WERI-Rb-1 (cell line): Measurements from ENCODE around the gene RPL4.

Source experiments
- DNase-seq: peaks from one replicate; pipeline ENCODE4 v3.0.0-alpha.2; 2020
- H3K27ac ChIP-seq: fragments of 250-450 bp; sonication (Bioruptor Pico); 2 replicates; pipeline ENCODE4 v1.5.1; 2020; ENCODE audit warnings: mild to moderate bottlenecking, moderate library complexity
- H3K27me3 ChIP-seq: fragments of 250-450 bp; sonication (Bioruptor Pico); 2 replicates; pipeline ENCODE4 v1.5.1; 2021; ENCODE audit warnings: mild to moderate bottlenecking, low read depth, moderate library complexity; ENCODE audit not compliant: insufficient read depth, severe bottlenecking
- H3K36me3 ChIP-seq: fragments of 250-450 bp; sonication (Bioruptor Pico); 2 replicates; pipeline ENCODE4 v1.5.1; 2020; ENCODE audit warnings: mild to moderate bottlenecking, moderate library complexity
- H3K4me3 ChIP-seq: 2 replicates; pipeline ENCODE4 v1.5.1; 2011; ENCODE audit warnings: low read depth, mild to moderate bottlenecking, control low read depth, low read length
- H3K9me3 ChIP-seq: fragments of 250-450 bp; sonication (Bioruptor Pico); 2 replicates; pipeline ENCODE4 v1.5.1; 2021; ENCODE audit warnings: mild to moderate bottlenecking, moderate library complexity; ENCODE audit not compliant: severe bottlenecking
- TF ChIP-seq, protein P1 (sequence below): IDR thresholded peaks from 2 replicates; pipeline ENCODE4 v1.5.1; 2011; ENCODE audit warnings: low read depth, mild to moderate bottlenecking, control low read depth, inconsistent platforms, low read length

The RPL4 gene

GRCh38 chr15:66504563-66505429 is at the start of gene RPL4, which contains the start of gene ZWILCH:
Gene RPL4, minus strand, starts transcription at chr15:66504855. Its CDS starts 65 bp downstream, at chr15:66504790.
Gene ZWILCH, plus strand, starts transcription at chr15:66505326. Its CDS starts 13 bp downstream, at chr15:66505339.
- H3K9me3 ChIP-seq = no peaks in the 10 kb centered on the region
- peak; percentile 63 for DNase-seq
- TF ChIP-seq, protein P1, sequence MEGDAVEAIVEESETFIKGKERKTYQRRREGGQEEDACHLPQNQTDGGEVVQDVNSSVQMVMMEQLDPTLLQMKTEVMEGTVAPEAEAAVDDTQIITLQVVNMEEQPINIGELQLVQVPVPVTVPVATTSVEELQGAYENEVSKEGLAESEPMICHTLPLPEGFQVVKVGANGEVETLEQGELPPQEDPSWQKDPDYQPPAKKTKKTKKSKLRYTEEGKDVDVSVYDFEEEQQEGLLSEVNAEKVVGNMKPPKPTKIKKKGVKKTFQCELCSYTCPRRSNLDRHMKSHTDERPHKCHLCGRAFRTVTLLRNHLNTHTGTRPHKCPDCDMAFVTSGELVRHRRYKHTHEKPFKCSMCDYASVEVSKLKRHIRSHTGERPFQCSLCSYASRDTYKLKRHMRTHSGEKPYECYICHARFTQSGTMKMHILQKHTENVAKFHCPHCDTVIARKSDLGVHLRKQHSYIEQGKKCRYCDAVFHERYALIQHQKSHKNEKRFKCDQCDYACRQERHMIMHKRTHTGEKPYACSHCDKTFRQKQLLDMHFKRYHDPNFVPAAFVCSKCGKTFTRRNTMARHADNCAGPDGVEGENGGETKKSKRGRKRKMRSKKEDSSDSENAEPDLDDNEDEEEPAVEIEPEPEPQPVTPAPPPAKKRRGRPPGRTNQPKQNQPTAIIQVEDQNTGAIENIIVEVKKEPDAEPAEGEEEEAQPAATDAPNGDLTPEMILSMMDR = no peak
- H3K27ac ChIP-seq = peak within 1 kb of the TSS; percentile 99
- peaks cover 55% of the 10 kb centered on the region for H3K36me3 ChIP-seq
- no peaks in the 10 kb centered on the region for H3K27me3 ChIP-seq
- H3K4me3 ChIP-seq = peak within 1 kb of the TSS; percentile 97

- Histone ChIP-seq H3K4me3 (no peak overlapping the region), H3K36me3 (peaks cover 14% of the 10 kb centered on the region; the same call in 1 of the 2 replicates), H3K9me3 (no peaks in the 10 kb centered on the region), H3K27me3 (no peaks in the 10 kb centered on the region), H3K27ac (no peak overlapping the region)
- TF ChIP-seq, protein P1 = no peak
- DNase-seq = no peak
Observed at GRCh38 chr15:66545255-66545654, 40.6 kb upstream of the RPL4 start.

GRCh38 chr15:66542896-66543295 is 38.2 kb upstream of the RPL4 start:
- Histone ChIP-seq H3K27ac (no peak overlapping the region), H3K4me3 (no peak overlapping the region), H3K27me3 (no peaks in the 10 kb centered on the region), H3K9me3 (no peaks in the 10 kb centered on the region), H3K36me3 (peaks cover 19% of the 10 kb centered on the region)
- TF ChIP-seq, protein P1 = no peak
- no peak for DNase-seq

DNA sequence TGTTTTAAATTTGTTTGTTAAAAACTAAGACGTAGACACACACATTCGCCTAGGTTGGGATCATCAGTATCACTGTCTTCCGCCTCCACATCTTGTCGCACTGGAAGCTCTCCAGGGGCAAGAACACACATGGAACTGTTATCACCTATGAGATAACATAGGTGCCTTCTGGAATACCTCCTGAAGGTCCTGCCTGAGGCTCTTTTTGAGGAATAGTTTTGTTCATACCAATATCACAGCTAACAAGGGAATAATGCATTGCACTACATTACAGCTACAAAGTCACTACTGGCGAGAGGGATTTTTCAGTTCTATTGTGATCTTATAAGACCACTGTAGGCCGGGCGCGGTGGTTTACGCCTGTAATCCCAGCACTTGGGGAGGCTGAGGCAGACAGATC is 30.4 kb upstream of the RPL4 start:
- TF ChIP-seq, protein P1 = no peak
- H3K36me3 ChIP-seq = peaks cover 19% of the 10 kb centered on the region
- no peaks in the 10 kb centered on the region for H3K9me3 ChIP-seq
- no peak for DNase-seq
- H3K27ac ChIP-seq = no peak overlapping the region
- no peaks in the 10 kb centered on the region for H3K27me3 ChIP-seq
- H3K4me3 ChIP-seq = no peak overlapping the region

GRCh38 chr15:66524838-66525237 is 20.2 kb upstream of the RPL4 start:
- Histone ChIP-seq H3K27ac (no peak overlapping the region), H3K27me3 (no peaks in the 10 kb centered on the region), H3K9me3 (no peaks in the 10 kb centered on the region), H3K4me3 (no peak overlapping the region), H3K36me3 (peaks cover 40% of the 10 kb centered on the region)
- TF ChIP-seq, protein P1 = no peak
- DNase-seq = no peak
